AG09319 (cell line): ENCODE measurements around the gene YWHAE.
"Not testable (repeated sequence)": the region's sequence is repeated elsewhere in the genome, so short reads cannot be mapped to it uniquely, and the experiment has no call there.

Experiments
- DNase-seq: peaks from one replicate; pipeline ENCODE4 v3.0.0-alpha.2; 2010; ENCODE audit warnings: low read depth; ENCODE audit errors: extremely low read depth
- CTCF ChIP-seq: IDR thresholded peaks from 2 replicates; pipeline ENCODE4 v1.5.1; 2011; ENCODE audit warnings: low read depth, mild to moderate bottlenecking, inconsistent platforms, low read length, moderate library complexity

The YWHAE gene

GRCh38 chr17:1315891-1316403, 84.1 kb downstream of the YWHAE start:
- no peak for TF ChIP-seq CTCF
- no peak for DNase-seq

GRCh38 chr17:1315409-1315808, 84.6 kb downstream of the YWHAE start:
- no peak for TF ChIP-seq CTCF
- DNase-seq, result no peak

- no peak for TF ChIP-seq CTCF
- DNase-seq, result no peak
Measured at GRCh38 chr17:1313270-1314005, 86.6 kb downstream of the YWHAE start.

GRCh38 chr17:1312261-1312870, 87.7 kb downstream of the YWHAE start:
- DNase-seq, result no peak
- no peak for TF ChIP-seq CTCF

- DNase-seq, result not testable (repeated sequence)
Measured at GRCh38 chr17:1307829-1308228, 92.2 kb downstream of the YWHAE start.

DNA sequence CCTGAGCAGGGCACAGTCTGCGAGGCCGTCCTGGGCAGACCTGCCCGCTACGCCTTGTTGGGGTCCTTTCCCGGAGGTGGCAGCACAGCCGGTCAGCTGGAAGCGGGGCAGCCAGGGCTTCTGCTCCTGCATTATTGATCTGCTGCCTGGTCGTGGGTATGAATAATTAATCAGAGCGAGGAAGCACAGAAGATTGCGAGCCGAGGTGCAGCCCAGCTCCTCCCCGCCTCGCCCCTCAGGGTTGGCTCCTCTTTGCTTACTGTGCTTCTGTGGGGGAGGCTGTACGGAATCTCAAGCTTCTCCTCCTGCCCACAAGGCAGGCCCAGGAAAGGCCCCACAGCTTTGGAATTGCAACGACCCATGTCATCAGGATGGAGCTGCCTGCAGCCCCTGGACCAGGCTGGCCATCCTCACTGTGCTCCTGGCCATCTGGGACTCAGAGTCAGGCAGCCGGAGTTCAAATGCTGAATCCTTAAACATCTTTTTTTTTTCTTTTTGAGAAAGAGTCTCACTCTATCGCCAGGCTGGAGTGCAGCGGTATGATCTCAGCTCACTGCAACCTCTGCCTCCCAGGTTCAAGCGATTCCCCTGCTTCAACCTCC, 95.0 kb downstream of the YWHAE start:
- TF ChIP-seq CTCF, result no peak

GRCh38 chr17:1304522-1304921, 95.5 kb downstream of the YWHAE start:
- TF ChIP-seq CTCF, result no peak
- DNase-seq, result no peak

More for the DNA sequence above, 95.0 kb downstream of the YWHAE start:
- no peak for DNase-seq
